Fibroblast of skin of abdomen (primary cell): ENCODE data around the gene LSR.

Experiments
- DNase-seq: peaks from one replicate; pipeline ENCODE4 v3.0.0-alpha.2; 2013

LSR gene

GRCh38 chr19:35249146-35249847, 495 bp downstream of the LSR start:
- DNase-seq, result no peak

GRCh38 chr19:35249848-35250711, 1.3 kb downstream of the LSR start:
- DNase-seq, result no peak

GRCh38 chr19:35251456-35251855, 2.7 kb downstream of the LSR start:
- no peak for DNase-seq

GRCh38 chr19:35253316-35254286, 4.8 kb downstream of the LSR start:
- no peak for DNase-seq

GRCh38 chr19:35254341-35255297, 5.8 kb downstream of the LSR start:
- DNase-seq, result no peak

- no peak for DNase-seq
Observed at GRCh38 chr19:35256566-35256965, 7.8 kb downstream of the LSR start.

- DNase-seq, result no peak
Observed at GRCh38 chr19:35257113-35257461, 8.3 kb downstream of the LSR start.

- no peak for DNase-seq
Observed at GRCh38 chr19:35260694-35261304, 12.0 kb downstream of the LSR start.

GRCh38 chr19:35261356-35262100, 12.7 kb downstream of the LSR start:
- DNase-seq, result no peak

GRCh38 chr19:35262101-35262761, 13.4 kb downstream of the LSR start:
- no peak for DNase-seq

- DNase-seq, result no peak
Observed at GRCh38 chr19:35264268-35265125, 15.7 kb downstream of the LSR start.

GRCh38 chr19:35265126-35265899, 16.5 kb downstream of the LSR start:
- no peak for DNase-seq

- DNase-seq, result no peak
Observed at GRCh38 chr19:35265900-35266519, 17.2 kb downstream of the LSR start.

- no peak for DNase-seq
Observed at GRCh38 chr19:35266520-35267352, 17.9 kb downstream of the LSR start.

- DNase-seq, result peak; percentile 25
Observed at GRCh38 chr19:35267353-35267817, 18.6 kb downstream of the LSR start.

GRCh38 chr19:35267818-35268535, 19.2 kb downstream of the LSR start:
- DNase-seq, result peak; percentile 79
